HFFc6 (cell line): ENCODE results near the gene F10. TPM values are rescaled to one million over a fixed set of nuclear protein-coding genes. Genes with fewer than 3 reads are reported as not detected.

Experiments
- DNase-seq: peaks from one replicate; pipeline ENCODE4 v3.0.0-alpha.2; 2018
- H3K27ac Mint-ChIP-seq: 2 replicates; pipeline ENCODE4 v1.8.0; 2020; ENCODE audit warnings: mild to moderate bottlenecking, mixed read lengths
- H3K27me3 Mint-ChIP-seq: 2 replicates; pipeline ENCODE4 v1.8.0; 2021; ENCODE audit warnings: mild to moderate bottlenecking, moderate library complexity, mixed read lengths; ENCODE audit not compliant: insufficient read depth
- H3K36me3 Mint-ChIP-seq: 2 replicates; pipeline ENCODE4 v1.8.0; 2021; ENCODE audit warnings: low read depth, mixed read lengths
- H3K4me1 Mint-ChIP-seq: 2 replicates; pipeline ENCODE4 v1.8.0; 2020; ENCODE audit warnings: low read depth, mixed read lengths
- H3K4me3 Mint-ChIP-seq: 2 replicates; pipeline ENCODE4 v1.8.0; 2020; ENCODE audit warnings: mild to moderate bottlenecking, moderate library complexity, mixed read lengths
- H3K9me3 Mint-ChIP-seq: 2 replicates; pipeline ENCODE4 v1.8.0; 2020; ENCODE audit warnings: mild to moderate bottlenecking, mixed read lengths
- total RNA-seq, 6 experiments: library from RNA; stranded (reverse); fragmentation: NEBNext Ultra II Directional; extraction: Animal tissue kit (Norgen Biotek cat#: 25700); gene quantifications; 2 replicates in 1 of 6; 3 replicates in 5 of 6; pipeline ENCODE4 v1.2.3, GENCODE V29; 2021
- TF ChIP-seq, protein P1 (sequence below): fragments of 200-600 bp; sonication (generic); IDR thresholded peaks from 2 replicates; pipeline ENCODE4 v1.5.0; 2021; ENCODE audit warnings: antibody characterized with exemption, mild to moderate bottlenecking

Gene F10
- total RNA-seq, 6 experiments from 2014 or later, result 10.2 to 21.3 (median 10.8) TPM

DNA sequence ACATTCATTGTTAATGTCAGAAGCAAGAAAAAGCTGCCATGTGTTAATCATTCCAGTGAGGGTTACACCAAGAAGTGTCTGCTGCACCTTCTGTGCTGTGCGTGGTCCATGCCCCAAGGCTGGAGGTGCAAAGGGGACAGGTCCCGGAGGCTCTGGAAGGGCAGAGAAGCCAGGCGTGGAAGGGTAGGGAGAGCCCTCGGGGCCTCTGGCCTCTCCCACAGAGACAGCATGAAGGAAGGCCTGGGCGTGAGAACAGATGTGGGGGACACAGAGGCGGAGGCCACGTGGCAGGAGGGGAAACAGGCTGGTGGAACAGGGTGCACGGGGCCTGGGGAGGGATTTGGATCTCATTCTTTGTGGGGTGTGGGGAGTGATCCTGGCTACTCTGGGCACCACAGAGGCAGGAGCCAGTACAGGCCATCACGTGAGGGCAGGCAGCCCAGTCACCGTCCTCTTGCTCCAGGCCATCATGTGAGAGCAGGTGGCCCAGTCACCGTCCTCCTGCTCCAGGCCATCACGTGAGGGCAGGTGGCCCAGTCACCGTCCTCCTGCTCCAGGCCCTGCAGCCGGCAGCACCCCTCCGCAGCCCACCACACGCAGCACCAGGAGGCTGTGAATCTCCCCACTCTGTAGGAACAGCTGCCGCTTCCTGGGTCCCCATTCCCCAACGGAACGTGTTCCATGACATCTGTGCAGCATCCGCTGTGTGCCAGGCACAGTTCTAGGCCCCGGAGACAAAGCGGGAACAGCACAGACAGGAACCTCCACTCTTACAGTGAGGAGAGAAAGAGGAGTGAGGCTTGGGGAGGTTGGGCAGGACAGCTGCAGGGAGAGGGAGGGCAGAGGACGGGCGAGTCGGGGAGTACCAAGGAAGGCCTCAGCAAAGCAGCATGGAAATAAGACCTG is 27.2 kb upstream of the F10 start:
- Mint-ChIP-seq H3K9me3 (no peaks in the 10 kb centered on the region), H3K4me1 (peaks cover 18% of the 10 kb centered on the region), H3K27me3 (peaks cover 43% of the 10 kb centered on the region), H3K27ac (no peak overlapping the region), H3K4me3 (no peak overlapping the region), H3K36me3 (no peaks in the 10 kb centered on the region)
- TF ChIP-seq, protein P1, sequence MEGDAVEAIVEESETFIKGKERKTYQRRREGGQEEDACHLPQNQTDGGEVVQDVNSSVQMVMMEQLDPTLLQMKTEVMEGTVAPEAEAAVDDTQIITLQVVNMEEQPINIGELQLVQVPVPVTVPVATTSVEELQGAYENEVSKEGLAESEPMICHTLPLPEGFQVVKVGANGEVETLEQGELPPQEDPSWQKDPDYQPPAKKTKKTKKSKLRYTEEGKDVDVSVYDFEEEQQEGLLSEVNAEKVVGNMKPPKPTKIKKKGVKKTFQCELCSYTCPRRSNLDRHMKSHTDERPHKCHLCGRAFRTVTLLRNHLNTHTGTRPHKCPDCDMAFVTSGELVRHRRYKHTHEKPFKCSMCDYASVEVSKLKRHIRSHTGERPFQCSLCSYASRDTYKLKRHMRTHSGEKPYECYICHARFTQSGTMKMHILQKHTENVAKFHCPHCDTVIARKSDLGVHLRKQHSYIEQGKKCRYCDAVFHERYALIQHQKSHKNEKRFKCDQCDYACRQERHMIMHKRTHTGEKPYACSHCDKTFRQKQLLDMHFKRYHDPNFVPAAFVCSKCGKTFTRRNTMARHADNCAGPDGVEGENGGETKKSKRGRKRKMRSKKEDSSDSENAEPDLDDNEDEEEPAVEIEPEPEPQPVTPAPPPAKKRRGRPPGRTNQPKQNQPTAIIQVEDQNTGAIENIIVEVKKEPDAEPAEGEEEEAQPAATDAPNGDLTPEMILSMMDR, result no peak
- no peak for DNase-seq

DNA sequence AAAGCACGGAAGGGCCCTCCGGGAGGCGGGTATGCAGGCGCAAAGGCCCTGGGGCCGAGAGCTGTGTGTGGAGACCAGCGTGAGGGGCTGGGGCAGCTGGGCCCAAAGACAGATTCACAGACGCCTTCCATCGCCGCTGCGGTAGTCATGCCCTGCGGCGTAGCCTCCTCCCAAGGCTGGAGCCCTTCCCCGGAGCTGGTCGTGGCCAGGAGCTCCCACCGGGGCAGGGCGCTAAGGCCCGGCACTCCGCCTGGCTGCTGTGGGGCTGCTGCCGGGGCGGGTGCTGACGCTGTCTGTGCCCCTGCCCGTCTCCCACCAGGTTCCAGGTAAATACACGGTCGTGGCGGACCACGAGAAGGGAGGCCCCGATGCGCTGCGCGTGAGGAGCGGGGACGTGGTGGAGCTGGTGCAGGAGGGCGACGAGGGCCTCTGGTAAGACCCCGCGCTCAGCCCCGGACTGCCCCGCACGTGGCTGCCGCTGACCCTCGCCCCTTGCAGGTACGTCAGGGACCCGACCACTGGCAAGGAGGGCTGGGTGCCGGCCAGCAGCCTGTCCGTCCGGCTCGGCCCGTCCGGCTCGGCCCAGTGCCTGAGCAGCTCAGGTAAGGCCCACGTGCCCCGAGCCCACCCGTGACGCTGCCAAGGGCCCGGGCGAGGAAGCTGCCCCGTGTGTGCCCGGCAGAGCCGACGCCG is 26.4 kb upstream of the F10 start:
- peaks cover 39% of the 10 kb centered on the region for H3K27me3 Mint-ChIP-seq
- peaks cover 18% of the 10 kb centered on the region for H3K4me1 Mint-ChIP-seq
- H3K4me3 Mint-ChIP-seq, result no peak overlapping the region
- H3K9me3 Mint-ChIP-seq, result no peaks in the 10 kb centered on the region
- TF ChIP-seq, protein P1, result no peak
- no peak for DNase-seq
- no peaks in the 10 kb centered on the region for H3K36me3 Mint-ChIP-seq
- no peak overlapping the region for H3K27ac Mint-ChIP-seq

DNA sequence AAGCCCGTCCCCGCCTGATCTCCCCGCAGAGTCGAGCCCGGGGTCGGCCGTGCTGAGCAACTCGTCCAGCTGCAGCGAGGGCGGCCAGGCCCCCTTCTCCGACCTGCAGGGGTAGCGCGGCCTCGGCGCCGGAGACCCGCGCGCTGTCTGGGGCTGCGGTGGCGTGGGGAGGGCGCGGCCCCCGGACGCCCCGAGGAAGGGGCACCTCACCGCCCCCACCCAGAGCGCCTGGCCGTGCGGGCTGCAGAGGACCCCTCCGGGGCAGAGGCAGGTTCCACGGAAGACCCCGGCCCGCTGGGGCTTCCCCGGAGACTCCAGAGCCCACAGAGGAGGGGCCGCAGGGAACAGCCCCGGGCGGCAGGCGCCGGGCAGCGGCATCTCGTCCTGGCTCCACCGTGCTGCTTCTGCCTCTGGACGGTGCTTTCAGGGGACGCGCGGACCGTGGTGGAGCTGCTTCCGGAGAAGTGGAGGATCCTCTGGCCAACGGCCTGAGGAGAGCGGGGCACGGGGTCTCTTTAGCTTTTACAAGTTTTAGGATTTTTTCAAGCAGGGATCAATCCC is 25.8 kb upstream of the F10 start:
- H3K27me3 Mint-ChIP-seq, result peaks cover 33% of the 10 kb centered on the region
- no peak overlapping the region for H3K4me3 Mint-ChIP-seq
- no peak overlapping the region for H3K27ac Mint-ChIP-seq
- DNase-seq, result no peak
- no peaks in the 10 kb centered on the region for H3K36me3 Mint-ChIP-seq
- TF ChIP-seq, protein P1, result no peak
- H3K9me3 Mint-ChIP-seq, result no peaks in the 10 kb centered on the region
- H3K4me1 Mint-ChIP-seq, result peaks cover 23% of the 10 kb centered on the region

DNA sequence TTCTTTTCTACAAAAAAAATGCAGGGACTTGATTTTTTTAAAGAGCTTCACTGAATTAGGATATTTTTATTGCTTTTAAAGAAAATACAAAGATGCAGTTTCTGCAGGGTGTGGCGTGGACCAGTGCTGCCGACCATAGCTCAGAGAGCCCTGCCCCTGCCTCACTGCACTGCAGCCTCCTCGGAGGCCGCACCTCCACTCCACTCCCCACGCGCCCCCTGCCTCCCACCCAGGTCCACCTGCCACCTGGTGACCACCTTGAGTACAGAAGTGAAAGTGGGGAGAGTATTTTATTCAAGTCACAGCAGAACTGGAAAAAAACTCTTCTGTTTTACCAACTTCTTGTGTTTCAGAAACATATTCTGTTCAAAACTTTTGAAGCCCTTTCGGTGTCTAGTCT is 24.9 kb upstream of the F10 start:
- Mint-ChIP-seq H3K27ac (no peak overlapping the region), H3K4me3 (peak overlapping the region; percentile 69), H3K4me1 (peaks cover 25% of the 10 kb centered on the region), H3K9me3 (no peaks in the 10 kb centered on the region), H3K27me3 (peaks cover 33% of the 10 kb centered on the region), H3K36me3 (no peaks in the 10 kb centered on the region)
- TF ChIP-seq, protein P1, result 0 out of 2 replicates have a peak, but pooled peaks have one; percentile 22
- DNase-seq, result no peak

DNA sequence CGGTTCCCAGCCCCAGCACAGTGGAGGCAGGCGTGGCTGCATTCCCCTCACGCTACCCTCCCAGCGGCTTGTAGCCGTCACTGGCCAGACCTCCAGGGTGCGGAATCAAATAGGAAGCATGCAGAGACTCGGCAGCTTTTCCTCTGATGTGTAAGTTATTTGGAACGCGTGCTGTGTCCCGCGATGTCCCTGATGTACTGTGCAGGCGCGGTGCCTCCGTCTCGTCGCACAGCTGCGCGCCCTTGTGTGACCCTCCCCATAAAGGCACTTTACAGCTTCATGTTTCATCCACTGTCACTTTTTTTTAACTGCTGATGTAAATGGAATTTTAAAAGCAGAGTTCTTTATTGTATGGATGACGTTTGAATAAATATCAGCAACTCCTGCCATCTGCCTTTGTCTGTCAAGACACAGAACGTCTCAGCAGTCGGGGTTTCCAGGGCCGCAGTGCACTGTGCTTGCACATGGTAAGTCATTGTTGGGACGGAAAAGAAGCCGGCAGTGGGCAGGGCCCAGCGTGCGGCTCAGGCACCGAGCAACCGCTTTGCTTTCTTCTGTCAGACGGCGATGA is 24.4 kb upstream of the F10 start:
- H3K36me3 Mint-ChIP-seq, result no peaks in the 10 kb centered on the region
- 0 out of 2 replicates have a peak overlapping the region, but pooled peaks have one; percentile 13 for H3K27ac Mint-ChIP-seq
- TF ChIP-seq, protein P1, result no peak
- DNase-seq, result peak; percentile 55
- peaks cover 25% of the 10 kb centered on the region for H3K4me1 Mint-ChIP-seq
- H3K4me3 Mint-ChIP-seq, result peak overlapping the region; percentile 69
- H3K27me3 Mint-ChIP-seq, result peaks cover 32% of the 10 kb centered on the region
- H3K9me3 Mint-ChIP-seq, result no peaks in the 10 kb centered on the region
